Activated naive CD4-positive, alpha-beta T cell treated with anti-CD3 and anti-CD28 coated beads, Interleukin-2, amount 50 U/mL, for 16 hours (primary cell): ENCODE data around the gene SLC12A2.

ENCODE experiments used
- DNase-seq: peaks from one replicate; pipeline ENCODE4 v3.0.0-alpha.2; 2020

SLC12A2 gene

DNA sequence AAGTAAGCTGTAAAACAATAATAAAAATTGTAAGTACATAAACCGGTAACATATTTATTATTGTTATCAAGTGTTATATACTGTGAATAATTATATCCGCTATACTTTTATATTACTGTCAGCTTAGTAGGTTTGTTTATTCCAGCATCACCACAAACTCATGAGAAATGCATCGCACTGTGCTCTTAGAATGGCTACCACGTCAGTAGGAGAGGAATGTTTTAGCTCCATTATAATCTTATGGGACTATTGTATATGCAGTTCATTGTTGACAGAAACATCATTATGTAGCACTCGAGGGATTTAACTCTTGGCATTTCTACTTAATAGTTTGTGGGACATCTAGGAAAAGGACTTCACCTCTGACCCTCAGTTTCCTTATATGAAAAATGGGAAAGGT is 16.4 kb downstream of the SLC12A2 start:
- no peak for DNase-seq

DNA sequence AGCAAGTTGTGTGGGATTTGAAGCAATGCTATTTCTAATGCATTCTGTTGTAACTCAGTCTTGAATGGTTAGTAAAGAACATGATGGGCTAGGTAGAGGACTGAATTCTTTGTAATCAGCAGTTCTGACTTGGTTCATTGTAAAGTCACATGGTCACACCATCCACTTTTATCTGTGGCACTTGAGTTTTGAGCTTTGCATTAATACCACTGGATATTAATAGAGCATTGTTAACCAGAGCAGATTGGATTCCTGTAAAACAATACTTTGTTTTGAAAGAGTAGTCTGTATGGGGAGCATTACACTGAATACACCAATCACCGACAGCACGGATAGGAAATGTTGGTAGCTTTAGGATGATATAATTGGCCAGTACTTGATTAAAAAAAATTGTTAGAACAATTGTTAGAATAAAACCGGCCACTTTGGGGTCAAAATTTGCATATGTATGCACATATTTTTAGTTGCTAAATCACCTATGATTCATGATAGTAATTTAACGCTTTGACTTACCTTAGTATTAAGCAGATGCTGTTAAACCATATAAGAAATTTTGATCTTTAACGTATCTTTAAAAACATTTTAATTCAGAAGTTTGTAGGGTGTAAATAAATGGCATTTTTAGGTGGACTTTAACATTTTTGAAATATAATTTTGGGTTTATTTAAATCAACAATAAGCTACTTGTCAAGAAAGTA is 17.4 kb downstream of the SLC12A2 start:
- no peak for DNase-seq

- DNase-seq, result no peak
Measured at GRCh38 chr5:128101676-128102075, 18.1 kb downstream of the SLC12A2 start.

DNA sequence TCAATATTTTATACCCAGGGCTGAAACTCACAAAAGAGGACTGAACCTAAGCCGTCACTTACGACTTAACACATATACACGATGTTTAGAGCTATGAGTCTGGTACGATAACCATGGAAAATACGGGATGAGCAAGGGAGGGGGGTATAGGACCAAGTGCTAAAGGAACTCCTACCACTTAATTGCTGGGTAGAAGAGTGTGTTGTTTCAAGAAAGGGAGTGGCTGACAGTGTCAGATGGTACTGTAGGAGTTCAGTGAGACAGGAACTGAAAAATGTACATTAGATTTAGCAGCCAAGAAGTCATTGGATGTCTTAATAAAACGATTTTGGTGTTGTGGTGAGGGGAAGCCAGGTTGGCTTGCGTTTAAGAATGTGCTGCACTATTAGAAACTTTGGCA is 21.6 kb downstream of the SLC12A2 start:
- no peak for DNase-seq

- no peak for DNase-seq
Measured at GRCh38 chr5:128109138-128109537, 25.6 kb downstream of the SLC12A2 start.

DNA sequence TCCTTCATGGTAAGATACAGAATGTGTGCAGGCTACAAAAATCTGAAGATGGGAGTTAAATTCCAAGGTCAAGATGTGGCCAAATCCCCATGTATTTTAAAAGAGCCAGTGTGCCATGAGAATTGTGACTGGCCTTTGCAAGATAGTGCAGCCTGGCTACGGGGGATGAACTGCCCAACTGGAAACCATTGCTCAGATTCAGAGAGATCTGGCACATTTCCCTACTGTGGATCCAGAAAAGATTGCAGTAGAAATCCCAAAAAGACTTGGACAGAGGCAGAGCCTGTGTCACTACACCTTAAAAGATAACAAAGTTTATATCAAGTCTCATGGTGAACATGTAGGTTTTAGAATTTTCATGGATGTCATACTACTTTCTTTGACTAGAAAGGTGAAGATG is 26.2 kb downstream of the SLC12A2 start:
- DNase-seq, result no peak

GRCh38 chr5:128111818-128112448 is 28.4 kb downstream of the SLC12A2 start:
- DNase-seq, result no peak

DNA sequence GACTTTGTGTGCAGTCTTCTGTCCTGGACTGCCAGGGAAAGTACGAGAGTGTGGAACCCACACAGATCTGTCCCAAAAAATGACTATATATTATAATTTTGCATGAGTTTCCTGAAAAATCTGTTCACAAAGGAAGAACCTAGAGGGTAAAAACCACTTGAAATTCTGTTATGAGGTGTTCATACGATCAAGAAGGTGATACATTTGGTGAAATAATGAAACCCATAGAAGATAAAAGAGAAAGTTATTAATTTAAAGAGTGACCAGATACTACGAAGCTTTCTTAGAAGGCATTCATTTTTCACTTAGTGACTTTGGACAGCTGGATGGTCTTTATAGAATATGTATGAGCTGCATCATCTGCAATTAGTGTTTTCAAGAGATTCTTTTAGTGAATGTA is 32.9 kb downstream of the SLC12A2 start:
- no peak for DNase-seq

DNA sequence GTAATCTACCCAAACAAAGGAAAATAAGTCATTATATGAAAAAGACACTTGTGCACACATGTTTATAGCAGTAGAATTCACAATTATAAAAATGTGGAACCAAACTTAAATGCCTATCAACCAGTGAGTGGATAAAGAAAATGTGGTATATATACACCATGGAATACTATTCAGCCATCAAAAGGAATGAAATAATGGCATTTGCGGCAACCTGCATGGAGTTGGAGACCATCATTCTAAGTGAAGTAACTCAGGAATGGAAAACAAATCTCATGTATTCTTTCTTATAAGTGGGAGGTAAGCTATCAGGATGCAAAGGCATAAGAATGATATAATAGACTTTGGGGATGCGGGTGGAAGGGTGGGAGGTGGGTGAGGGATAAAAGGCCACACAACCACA is 34.6 kb downstream of the SLC12A2 start:
- no peak for DNase-seq

- no peak for DNase-seq
Measured at GRCh38 chr5:128121651-128122050, 38.1 kb downstream of the SLC12A2 start.

DNA sequence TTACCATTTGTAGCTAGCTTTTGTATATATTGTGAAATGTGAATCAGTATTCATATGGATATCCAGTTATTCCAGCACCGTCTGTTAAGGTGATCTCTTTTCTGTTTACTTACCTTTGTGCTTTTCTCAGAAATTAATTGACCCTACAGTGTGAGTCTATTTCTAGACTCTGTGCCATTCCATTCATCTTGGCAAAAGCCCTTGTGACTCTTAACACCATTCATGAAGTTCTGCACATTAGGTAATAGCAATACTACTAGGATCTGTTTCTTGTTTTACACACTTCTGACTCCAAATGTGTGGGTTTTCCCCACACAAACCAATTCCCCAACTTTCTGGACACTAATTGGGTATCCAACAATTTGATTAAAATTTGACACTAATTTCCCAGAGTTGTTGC is 40.4 kb downstream of the SLC12A2 start:
- no peak for DNase-seq

DNA sequence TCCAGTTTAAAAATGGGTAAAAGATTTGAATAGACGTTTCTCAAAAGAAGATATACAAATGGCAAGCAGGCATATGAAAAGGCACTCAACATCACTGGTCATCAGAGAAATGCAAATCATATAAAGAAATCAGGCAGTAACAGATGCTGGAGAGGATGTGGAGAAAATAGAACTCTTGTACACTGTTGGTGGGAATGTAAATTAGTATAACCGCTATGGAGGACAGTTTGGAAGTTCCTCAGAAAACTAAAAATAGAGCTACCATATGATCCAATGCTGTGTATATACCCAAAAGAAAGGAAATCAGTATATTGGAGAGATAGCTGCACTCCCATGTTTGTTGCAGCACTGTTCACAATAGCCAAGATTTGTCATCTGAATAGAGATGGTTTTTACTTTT is 42.7 kb downstream of the SLC12A2 start:
- no peak for DNase-seq

DNA sequence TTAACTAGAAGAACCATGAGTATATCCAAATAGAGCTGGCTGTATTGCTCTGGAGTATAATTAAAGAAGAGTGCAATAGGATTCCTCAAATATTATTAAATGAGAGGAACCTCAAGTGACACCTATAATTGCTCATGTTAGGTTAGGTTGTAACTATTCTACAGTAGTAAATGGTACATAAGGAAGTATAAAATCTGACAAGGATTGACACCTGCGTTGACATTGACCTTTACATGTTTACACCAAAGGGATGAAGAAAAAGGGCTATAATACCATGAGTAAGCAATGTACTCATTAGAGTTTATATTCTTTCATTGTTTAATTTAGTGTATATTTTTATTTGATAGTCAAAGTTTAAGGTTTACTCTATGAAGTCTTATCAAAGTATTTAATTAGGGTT is 48.9 kb downstream of the SLC12A2 start:
- no peak for DNase-seq

- DNase-seq, result no peak
Measured at GRCh38 chr5:128135286-128135685, 51.7 kb downstream of the SLC12A2 start.

- DNase-seq, result no peak
Measured at GRCh38 chr5:128143911-128144310, 60.3 kb downstream of the SLC12A2 start.

GRCh38 chr5:128144491-128144890 is 60.9 kb downstream of the SLC12A2 start:
- DNase-seq, result no peak

DNA sequence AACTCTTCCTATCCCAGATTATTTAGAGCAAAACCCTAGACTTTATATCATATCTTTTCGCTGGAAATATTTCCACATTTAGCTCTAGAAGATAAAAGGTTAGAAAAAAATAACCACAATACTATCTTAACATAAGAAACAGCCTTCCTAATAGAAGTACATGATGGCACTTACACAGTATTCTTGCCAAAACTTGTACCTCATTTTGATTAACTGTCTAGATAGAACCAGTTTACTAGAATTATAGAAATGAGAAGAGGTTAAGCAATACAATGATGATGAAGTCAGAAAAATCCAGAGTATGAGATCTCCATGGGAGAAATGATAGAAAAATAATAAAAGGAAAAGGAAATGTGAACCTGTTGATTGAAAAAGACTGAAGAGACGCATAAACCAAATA is 63.1 kb downstream of the SLC12A2 start:
- no peak for DNase-seq

GRCh38 chr5:128154943-128155342 is 71.4 kb downstream of the SLC12A2 start:
- no peak for DNase-seq

- no peak for DNase-seq
Measured at GRCh38 chr5:128155776-128156175, 72.2 kb downstream of the SLC12A2 start.

- DNase-seq, result no peak
Measured at GRCh38 chr5:128156521-128156920, 73.0 kb downstream of the SLC12A2 start.

GRCh38 chr5:128158342-128158741 is 74.8 kb downstream of the SLC12A2 start:
- no peak for DNase-seq

- DNase-seq, result no peak
Measured at GRCh38 chr5:128163991-128164390, 80.4 kb downstream of the SLC12A2 start.

DNA sequence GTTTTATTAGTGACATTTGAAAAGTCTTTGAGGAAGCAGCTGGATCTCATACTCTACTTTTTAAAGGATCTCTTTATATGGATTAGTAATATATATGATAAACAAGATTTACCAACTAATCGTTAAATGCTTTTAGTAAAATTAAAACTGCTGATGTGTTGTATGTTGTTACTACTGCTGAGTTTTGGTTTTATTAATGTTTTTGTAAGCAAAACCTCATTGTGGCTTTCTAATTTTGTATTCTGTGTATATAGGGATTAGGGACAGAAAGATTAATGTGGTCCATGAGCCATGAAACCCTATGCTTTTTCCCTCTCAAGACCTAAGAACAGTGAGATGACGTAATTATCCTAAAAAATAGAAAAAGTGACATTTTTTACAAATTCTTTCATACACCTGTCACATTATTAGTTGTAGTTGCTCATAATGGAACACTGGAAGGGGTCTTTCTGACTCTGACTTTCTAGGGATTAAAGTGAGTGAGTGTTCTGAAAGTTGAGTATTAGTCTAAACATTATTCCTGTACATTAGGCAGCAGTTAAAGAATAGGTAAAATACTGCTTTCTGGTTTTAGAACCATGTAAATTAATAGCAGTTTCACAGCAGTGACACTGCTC is 85.9 kb downstream of the SLC12A2 start:
- no peak for DNase-seq

DNA sequence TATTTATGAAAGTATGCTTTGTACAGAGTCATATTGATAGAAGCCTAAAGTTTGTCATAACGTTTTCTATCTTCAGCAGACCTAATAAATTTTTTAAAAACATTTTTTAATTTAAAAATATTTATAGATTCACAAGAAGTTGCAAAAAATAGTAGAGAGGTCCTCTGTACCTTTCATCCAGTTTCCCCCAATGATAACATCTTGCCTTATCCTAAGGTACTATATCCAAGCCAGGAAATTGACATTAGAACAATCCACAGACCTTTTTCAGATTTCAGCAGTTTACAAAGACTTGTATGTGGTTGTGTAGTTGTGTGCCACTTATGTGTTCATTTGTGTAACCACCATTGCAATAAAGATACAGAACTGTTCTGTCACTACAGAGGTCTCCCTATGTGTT is 88.5 kb downstream of the SLC12A2 start:
- no peak for DNase-seq

DNA sequence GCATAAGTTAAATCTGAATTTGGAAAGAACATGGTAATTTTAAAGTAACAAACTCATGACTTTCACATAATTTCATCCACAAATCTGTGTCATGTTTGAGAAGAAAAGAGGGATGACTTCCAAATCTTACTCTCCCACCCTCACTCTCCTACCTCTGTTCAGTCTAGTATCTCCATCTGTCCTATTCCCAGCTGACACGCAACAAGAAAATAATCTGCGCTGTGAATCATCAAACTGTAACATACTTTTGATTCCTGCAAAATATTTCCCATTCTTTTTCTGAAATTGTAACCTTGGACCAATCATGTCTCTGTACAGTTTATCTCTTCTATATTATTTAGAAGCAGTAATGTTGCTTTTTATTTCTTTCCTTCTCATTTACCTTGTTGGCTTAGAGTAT is 91.4 kb downstream of the SLC12A2 start:
- DNase-seq, result no peak
